GM12875 (cell line): ENCODE results near the gene HS6ST1.
"Not testable (repeated sequence)": the region's sequence is repeated elsewhere in the genome, so short reads cannot be mapped to it uniquely, and the experiment has no call there.

Source experiments
- H3K4me3 ChIP-seq: one replicate; pipeline ENCODE4 v1.5.1; 2011; ENCODE audit warnings: low read depth, low read length, control low read depth
- TF ChIP-seq, protein P1 (sequence below): IDR thresholded peaks from 2 replicates; pipeline ENCODE4 v1.5.1; 2011; ENCODE audit warnings: low read depth, mild to moderate bottlenecking, control low read depth, inconsistent platforms, low read length, moderate library complexity, borderline replicate concordance; ENCODE audit not compliant: insufficient read depth

Gene HS6ST1

DNA sequence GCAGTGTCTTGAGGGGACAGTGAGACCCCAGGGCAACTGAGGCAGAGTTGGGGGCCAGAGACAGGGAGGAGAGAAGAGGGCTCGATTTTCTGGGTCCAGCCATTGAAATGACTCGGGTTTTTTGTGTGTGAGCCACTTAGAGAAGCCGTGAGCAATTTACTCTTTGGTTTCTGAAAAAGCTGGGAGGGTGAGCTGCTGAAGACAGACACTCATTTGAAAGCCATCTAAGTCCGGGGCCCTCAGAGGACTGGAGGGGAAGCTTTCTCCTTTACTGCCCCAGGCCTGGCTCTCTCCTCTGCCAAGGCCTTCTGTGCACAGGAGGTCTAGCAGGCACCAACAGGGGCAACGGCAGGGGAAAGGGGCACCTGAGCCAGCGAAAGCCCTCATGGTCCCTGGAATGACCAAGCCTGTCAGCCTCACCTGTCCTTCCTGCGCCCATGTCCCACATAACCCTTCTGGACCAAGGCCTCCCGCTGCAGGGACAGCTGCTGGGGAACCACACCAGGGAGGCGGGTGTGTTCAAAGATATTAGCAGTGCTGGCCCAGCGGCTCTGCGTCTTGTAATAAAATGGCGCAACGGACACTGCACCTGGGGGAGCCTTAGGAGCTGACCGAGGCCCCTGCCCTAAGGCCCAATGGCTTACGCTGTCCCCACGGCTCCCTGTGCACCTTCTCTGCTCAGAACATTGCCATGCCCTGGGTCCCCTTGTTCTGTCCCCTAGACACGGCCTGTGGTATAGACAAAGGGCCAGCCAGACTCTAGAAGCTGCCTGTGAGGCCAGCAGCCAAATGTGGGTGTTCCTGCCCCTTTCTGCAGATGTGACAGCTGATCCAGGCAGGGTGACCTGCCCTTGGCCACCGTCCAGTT is 45.8 kb downstream of the HS6ST1 start:
- TF ChIP-seq, protein P1, sequence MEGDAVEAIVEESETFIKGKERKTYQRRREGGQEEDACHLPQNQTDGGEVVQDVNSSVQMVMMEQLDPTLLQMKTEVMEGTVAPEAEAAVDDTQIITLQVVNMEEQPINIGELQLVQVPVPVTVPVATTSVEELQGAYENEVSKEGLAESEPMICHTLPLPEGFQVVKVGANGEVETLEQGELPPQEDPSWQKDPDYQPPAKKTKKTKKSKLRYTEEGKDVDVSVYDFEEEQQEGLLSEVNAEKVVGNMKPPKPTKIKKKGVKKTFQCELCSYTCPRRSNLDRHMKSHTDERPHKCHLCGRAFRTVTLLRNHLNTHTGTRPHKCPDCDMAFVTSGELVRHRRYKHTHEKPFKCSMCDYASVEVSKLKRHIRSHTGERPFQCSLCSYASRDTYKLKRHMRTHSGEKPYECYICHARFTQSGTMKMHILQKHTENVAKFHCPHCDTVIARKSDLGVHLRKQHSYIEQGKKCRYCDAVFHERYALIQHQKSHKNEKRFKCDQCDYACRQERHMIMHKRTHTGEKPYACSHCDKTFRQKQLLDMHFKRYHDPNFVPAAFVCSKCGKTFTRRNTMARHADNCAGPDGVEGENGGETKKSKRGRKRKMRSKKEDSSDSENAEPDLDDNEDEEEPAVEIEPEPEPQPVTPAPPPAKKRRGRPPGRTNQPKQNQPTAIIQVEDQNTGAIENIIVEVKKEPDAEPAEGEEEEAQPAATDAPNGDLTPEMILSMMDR, result no peak
- H3K4me3 ChIP-seq, result no peak overlapping the region

DNA sequence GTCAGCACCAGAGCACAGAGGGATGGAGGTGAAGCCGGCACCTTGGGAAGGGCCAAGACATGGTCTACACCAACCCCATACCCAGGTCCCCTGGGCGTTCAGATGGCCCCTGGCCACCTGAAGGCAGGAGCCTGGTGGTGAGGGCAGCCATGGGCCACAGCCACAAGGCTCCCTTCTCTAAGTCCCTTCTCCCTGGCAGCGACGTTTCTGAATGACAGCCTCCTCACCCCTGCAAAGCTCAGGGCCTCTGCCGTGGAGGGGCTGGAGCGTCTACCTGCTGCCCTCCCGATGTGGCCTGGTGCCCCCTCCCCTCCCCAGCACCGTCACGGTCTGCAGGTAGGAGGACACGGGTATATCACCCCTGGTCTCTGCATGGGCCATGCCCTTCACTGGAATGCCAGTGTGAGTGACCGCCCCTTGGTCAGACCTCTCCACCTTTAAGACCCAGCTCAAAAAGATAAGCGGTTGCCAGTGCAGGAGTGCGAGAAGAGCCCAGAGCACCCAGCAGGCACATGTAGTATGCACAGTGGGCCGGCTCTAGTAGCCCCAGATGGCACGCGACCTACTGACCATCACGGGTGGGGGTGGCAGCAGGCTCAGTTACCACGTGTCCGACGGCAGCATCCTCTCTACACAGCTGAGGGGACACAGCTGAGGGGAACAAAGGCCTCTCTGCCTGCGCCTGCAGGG is 46.6 kb downstream of the HS6ST1 start:
- TF ChIP-seq, protein P1, result no peak
- no peak overlapping the region for H3K4me3 ChIP-seq

DNA sequence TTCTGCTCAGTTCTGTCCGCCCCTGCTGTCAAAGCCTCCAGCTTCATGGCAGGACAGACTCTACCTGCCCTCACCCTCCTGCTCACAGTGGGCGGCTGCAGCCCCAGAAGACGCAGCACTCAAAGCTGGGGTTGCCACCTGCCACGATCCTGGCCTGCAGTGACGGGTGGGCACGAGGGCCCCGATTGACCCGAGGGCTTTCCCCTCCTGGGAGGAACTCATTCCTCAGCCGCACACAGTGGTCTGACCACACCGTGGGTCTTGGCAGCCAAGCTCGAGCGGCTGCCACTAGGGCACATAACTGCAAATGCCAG is 47.1 kb downstream of the HS6ST1 start:
- TF ChIP-seq, protein P1, result no peak
- no peak overlapping the region for H3K4me3 ChIP-seq

DNA sequence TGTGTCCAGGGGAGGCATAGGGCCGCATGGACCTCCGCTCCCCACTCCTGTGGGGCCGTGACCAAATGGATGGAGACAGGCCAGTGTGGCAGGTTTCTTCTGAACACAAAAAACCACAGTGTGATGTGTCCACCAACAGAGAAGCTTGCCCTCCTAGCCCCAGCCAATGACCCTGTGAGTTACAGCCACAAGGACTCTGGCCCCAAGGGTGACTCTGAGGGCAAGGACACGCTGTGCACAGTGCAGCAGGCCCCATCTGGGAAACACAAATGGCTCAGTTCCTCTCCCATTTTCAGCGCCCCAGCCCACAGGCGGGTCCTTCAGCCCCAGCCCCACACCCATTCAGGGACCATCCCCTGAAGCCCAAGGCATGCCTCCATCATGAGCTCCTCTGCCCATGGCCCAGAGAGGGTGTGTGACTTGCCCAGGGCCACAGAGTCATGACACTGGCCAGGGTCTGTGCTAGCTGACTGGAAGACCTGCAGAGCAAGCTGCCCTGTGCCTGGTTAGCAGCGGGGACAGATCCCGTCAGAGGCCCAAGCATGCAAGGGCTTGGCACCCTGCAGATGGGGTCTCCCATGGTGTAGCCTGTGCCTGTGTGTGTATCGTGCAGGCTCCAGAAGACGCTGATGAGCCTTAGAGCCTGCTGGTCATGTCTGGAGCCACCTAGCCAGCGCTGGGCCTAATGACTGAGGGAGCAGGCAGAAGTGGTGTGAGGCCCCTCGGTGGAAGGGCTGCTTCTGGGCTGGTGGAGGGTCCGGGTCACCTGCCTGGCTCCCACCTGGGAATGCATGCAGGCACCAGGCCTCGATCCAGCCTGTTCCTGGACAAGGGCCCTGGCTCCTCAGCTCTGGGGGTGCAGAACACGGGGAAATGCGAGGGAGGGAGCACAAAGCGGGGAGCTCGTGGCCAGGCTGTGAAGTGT is 47.7 kb downstream of the HS6ST1 start:
- no peak overlapping the region for H3K4me3 ChIP-seq
- TF ChIP-seq, protein P1, result no peak

DNA sequence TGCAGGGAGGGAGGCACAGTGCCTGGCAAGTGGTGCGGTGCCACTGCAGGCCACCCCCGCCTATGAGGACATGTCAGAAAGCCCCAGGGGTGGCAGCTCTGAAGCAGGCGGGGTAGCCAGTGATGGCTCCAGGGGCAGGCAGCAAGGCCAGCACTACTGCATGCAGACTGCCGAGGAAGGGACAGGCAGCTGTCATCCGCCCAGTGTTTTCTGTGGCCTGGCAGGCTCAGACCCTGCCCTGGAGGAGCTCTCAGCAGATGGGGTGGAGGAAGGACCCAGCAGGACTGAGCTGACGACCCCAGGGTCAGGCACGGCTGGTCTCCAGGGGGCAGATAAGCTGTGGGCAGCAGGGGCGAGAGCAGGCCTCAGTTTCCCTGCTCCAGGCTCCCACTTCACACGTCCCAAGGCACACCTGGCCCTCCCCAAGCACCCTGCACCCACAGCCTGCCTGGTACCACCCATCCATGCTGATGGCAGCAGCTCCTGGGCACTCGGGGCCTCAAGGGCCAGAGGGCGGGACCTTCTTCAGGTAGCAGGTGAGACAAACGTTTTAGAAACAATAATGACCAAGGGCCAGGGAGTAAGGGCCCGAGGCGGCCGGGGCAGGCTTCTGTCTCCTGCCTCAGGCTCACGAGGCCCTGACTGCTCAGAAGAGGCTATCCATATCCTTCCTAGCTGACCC is 48.5 kb downstream of the HS6ST1 start:
- TF ChIP-seq, protein P1, result no peak
- no peak overlapping the region for H3K4me3 ChIP-seq

DNA sequence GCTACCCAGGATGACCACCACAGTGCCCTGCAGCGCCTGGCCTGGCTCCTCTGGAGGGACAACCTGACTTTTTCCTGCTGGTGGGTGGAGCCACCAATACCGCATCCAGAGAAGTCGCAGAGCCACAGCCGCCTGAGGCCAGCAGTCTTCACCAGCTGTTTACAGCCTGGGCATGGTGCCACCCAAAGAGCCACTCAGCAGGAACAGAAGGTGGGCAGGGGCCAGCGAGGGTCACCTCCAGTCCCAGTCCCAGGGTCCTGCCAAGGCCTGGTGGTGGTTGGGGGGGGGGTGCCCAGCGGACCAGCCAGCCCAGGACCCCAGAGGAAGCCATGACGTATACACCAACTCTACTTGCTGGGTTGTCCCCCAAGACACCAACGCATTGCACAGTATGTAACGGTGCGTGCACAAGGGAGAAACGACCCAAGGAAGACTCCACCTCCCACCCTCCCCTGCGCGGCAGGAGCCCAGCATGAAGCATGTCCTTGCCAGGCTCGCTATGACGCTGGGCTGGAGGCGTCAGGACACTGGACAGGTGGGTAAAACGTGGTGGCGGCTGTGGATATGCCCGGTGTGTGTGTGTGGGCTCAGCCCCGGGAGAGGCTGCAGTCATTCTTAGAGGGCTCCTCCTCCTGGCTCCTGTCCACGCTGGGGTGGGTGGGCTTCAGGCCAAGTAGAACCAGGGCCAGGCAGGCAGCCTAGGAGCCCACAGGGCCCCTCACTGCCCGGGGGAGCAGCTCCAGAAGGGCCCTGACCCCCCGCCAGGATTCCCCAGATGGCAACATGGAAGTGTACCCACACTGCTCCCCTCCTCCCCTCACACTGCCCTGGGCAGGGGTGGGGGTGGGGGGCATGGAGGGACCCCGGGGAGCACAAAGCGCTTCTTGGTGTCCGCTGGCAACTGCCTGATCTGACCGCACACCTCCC is 49.3 kb downstream of the HS6ST1 start:
- TF ChIP-seq, protein P1, result no peak
- no peak overlapping the region for H3K4me3 ChIP-seq

DNA sequence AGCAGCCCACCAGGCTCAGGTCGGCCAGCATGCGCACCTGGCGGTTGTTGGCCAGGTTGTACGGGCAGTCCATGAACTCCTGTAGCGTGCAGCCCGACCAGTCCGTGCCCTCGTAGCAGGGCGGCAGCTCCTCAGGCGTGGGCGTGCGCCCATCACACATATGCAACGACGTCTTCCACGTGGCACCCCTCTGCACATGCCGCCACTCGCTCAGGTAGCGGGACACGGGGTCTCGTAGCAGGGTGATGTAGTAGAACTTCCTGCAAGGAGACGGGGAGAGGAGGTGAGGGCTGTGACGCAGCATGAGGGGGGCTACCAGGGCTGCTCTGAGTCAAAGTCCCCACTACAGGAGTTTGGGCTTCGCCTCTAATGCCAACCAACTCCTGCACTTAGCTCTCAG is 50.1 kb downstream of the HS6ST1 start:
- H3K4me3 ChIP-seq, result not testable (repeated sequence)

DNA sequence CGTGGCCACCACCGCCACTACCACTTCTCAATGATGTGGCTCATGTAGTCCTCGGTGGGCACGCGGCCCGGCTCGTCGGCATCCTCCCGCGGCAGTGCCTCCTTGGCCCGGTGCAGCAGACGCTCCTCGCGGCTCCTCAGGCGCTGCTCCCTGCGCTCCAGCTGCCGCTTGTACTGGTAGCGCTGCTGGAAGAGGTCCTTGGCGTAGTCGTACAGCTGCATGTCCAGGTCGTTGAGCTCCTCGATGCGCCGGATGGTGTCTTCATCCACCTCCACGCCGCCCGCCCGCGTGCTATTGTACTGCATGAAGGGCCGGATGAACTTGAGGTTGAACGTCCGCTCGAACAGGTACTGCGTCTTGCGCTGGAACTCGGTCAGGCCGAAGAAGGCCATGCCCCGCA is 50.5 kb downstream of the HS6ST1 start:
- not testable (repeated sequence) for H3K4me3 ChIP-seq

DNA sequence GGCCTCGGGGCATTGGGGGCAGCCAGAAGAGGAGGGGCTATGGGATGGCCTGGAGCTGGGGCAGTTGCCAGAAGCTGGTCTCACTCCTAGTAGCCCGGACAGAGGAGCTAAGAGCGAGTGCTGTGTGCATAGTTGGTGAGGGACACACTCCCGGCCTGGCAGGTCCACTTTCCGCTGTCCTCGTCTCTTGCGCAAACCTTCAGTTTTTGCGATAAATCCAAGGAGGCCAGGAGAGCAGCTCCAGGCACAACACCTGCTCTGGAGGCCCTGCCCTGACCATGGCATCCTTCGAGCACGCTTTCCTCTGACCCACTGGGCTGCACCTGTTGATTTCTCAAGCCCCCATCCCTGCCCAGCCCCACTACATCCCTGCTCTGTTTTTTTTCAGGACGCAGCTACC is 51.0 kb downstream of the HS6ST1 start:
- H3K4me3 ChIP-seq, result not testable (repeated sequence)
